HEK293 (cell line): ENCODE measurements around the gene PHKB.

Experiments
- WT1 ChIP-seq: fragments of 450-650 bp; formaldehyde crosslinking; IDR thresholded peaks from 2 replicates; pipeline ENCODE4 v1.5.1; 2016; ENCODE audit warnings: missing biosample characterization, missing genetic modification characterization
- ZBTB8A ChIP-seq: fragments of 450-650 bp; formaldehyde crosslinking; IDR thresholded peaks from 2 replicates; pipeline ENCODE4 v1.5.1; 2016; ENCODE audit warnings: missing biosample characterization, missing genetic modification characterization
- ZNF133 ChIP-seq: fragments of 450-650 bp; formaldehyde crosslinking; IDR thresholded peaks from 2 replicates; pipeline ENCODE4 v1.5.1; 2016; ENCODE audit warnings: missing biosample characterization, missing genetic modification characterization
- ZNF146 ChIP-seq: fragments of 450-650 bp; formaldehyde crosslinking; IDR thresholded peaks from 2 replicates; pipeline ENCODE4 v1.5.1; 2016; ENCODE audit warnings: missing biosample characterization, missing genetic modification characterization
- ZNF423 ChIP-seq: fragments of 450-650 bp; formaldehyde crosslinking; IDR thresholded peaks from 2 replicates; pipeline ENCODE4 v1.5.1; 2016; ENCODE audit warnings: missing biosample characterization, missing genetic modification characterization
- ZNF473 ChIP-seq: fragments of 450-650 bp; formaldehyde crosslinking; IDR thresholded peaks from 2 replicates; pipeline ENCODE4 v1.5.1; 2017; ENCODE audit warnings: missing biosample characterization, missing genetic modification characterization
- ZNF544 ChIP-seq: fragments of 450-650 bp; formaldehyde crosslinking; IDR thresholded peaks from 2 replicates; pipeline ENCODE4 v1.5.0; 2017; ENCODE audit warnings: missing biosample characterization, missing genetic modification characterization
- ZNF558 ChIP-seq: fragments of 450-650 bp; formaldehyde crosslinking; IDR thresholded peaks from 2 replicates; pipeline ENCODE4 v1.5.1; 2016; ENCODE audit warnings: missing biosample characterization, missing genetic modification characterization
- ZNF624 ChIP-seq: fragments of 450-650 bp; formaldehyde crosslinking; IDR thresholded peaks from 2 replicates; pipeline ENCODE4 v1.5.1; 2017; ENCODE audit warnings: missing biosample characterization, missing genetic modification characterization
- ZNF701 ChIP-seq: fragments of 450-650 bp; formaldehyde crosslinking; IDR thresholded peaks from 2 replicates; pipeline ENCODE4 v1.5.1; 2016; ENCODE audit warnings: missing biosample characterization, missing genetic modification characterization
- TF ChIP-seq, protein P1 (sequence below): fragments of 450-650 bp; formaldehyde crosslinking; IDR thresholded peaks from 2 replicates; pipeline ENCODE4 v1.5.1; 2016; ENCODE audit warnings: missing biosample characterization, missing genetic modification characterization
- TF ChIP-seq, protein P2 (sequence below): fragments of 450-650 bp; formaldehyde crosslinking; IDR thresholded peaks from 2 replicates; pipeline ENCODE4 v1.5.1; 2017; ENCODE audit warnings: missing biosample characterization, missing genetic modification characterization
- TF ChIP-seq, protein P3 (sequence below): fragments of 450-650 bp; formaldehyde crosslinking; IDR thresholded peaks from 2 replicates; pipeline ENCODE4 v1.5.1; 2016; ENCODE audit warnings: missing biosample characterization, missing genetic modification characterization
- TF ChIP-seq, protein P4 (sequence below): fragments of 450-650 bp; formaldehyde crosslinking; optimal IDR thresholded peaks from 2 replicates; pipeline ENCODE3; 2016; ENCODE audit warnings: missing biosample characterization, mild to moderate bottlenecking, missing genetic modification characterization

DNA sequence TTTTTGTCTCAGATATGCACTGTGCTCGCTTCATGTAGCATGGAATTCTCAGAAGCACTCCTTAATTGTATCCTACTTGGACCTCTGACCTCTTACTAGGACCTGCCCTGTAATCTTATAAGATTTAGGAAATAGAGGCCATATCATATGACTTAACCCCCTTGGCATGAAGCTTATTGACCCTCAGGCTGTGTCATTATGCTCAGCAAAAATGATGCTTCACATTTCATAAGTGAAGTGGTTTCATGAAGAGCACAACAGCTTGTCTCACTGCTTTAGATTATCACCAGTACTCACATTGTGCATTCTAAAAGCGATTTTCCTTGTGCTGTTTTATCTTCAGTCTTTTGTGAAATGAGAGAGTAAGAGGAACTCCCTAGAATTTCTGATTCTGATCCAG, 6.4 kb downstream of the PHKB start:
- TF ChIP-seq ZBTB8A (tag by site-specific recombination) (no peak), ZNF473 (tag by site-specific recombination) (no peak), ZNF133 (no peak), ZNF544 (no peak), ZNF624 (tag by site-specific recombination) (no peak), ZNF146 (tag by site-specific recombination) (no peak), ZNF701 (tag by site-specific recombination) (no peak), ZNF423 (tag by site-specific recombination) (no peak), ZNF558 (tag by site-specific recombination) (no peak), WT1 (no peak)
- TF ChIP-seq, protein P1, sequence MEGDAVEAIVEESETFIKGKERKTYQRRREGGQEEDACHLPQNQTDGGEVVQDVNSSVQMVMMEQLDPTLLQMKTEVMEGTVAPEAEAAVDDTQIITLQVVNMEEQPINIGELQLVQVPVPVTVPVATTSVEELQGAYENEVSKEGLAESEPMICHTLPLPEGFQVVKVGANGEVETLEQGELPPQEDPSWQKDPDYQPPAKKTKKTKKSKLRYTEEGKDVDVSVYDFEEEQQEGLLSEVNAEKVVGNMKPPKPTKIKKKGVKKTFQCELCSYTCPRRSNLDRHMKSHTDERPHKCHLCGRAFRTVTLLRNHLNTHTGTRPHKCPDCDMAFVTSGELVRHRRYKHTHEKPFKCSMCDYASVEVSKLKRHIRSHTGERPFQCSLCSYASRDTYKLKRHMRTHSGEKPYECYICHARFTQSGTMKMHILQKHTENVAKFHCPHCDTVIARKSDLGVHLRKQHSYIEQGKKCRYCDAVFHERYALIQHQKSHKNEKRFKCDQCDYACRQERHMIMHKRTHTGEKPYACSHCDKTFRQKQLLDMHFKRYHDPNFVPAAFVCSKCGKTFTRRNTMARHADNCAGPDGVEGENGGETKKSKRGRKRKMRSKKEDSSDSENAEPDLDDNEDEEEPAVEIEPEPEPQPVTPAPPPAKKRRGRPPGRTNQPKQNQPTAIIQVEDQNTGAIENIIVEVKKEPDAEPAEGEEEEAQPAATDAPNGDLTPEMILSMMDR (tag by site-specific recombination), result no peak
- TF ChIP-seq, protein P2, sequence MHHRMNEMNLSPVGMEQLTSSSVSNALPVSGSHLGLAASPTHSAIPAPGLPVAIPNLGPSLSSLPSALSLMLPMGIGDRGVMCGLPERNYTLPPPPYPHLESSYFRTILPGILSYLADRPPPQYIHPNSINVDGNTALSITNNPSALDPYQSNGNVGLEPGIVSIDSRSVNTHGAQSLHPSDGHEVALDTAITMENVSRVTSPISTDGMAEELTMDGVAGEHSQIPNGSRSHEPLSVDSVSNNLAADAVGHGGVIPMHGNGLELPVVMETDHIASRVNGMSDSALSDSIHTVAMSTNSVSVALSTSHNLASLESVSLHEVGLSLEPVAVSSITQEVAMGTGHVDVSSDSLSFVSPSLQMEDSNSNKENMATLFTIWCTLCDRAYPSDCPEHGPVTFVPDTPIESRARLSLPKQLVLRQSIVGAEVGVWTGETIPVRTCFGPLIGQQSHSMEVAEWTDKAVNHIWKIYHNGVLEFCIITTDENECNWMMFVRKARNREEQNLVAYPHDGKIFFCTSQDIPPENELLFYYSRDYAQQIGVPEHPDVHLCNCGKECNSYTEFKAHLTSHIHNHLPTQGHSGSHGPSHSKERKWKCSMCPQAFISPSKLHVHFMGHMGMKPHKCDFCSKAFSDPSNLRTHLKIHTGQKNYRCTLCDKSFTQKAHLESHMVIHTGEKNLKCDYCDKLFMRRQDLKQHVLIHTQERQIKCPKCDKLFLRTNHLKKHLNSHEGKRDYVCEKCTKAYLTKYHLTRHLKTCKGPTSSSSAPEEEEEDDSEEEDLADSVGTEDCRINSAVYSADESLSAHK, result no peak
- TF ChIP-seq, protein P3, sequence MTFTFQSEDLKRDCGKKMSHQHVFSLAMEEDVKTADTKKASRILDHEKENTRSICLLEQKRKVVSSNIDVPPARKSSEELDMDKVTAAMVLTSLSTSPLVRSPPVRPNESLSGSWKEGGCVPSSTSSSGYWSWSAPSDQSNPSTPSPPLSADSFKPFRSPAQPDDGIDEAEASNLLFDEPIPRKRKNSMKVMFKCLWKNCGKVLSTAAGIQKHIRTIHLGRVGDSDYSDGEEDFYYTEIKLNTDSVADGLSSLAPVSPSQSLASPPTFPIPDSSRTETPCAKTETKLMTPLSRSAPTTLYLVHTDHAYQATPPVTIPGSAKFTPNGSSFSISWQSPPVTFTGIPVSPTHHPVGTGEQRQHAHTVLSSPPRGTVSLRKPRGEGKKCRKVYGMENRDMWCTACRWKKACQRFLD (tag by site-specific recombination), result no peak
- TF ChIP-seq, protein P4, sequence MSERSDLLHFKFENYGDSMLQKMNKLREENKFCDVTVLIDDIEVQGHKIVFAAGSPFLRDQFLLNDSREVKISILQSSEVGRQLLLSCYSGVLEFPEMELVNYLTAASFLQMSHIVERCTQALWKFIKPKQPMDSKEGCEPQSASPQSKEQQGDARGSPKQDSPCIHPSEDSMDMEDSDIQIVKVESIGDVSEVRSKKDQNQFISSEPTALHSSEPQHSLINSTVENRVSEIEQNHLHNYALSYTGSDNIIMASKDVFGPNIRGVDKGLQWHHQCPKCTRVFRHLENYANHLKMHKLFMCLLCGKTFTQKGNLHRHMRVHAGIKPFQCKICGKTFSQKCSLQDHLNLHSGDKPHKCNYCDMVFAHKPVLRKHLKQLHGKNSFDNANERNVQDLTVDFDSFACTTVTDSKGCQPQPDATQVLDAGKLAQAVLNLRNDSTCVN (tag by site-specific recombination), result no peak
